Spleen (tissue), 7 donors: ENCODE data around the gene HGD.

Source experiments
- CTCF ChIP-seq, 11 experiments: fragments of 200-600 bp in 7 of 11; fragments of 450-650 bp in 4 of 11; sonication (generic) in 4 of 11; IDR thresholded peaks in 8 of 11; conservative IDR thresholded peaks in 3 of 11; 1 replicate in 7 of 11; 2 replicates in 4 of 11; pipeline versions ENCODE4 v1.4.0 to v1.8.0; 2016 to 2021; ENCODE audit warnings: antibody characterized with exemption in 11 of 11, inconsistent platforms in 4 of 11, mild to moderate bottlenecking in 1 of 11
- POLR2A ChIP-seq, 3 donors: fragments of 450-650 bp; IDR thresholded peaks; one replicate each; pipeline ENCODE4 v1.5.1; 2017; ENCODE audit warnings: antibody characterized with exemption in 3 of 3, mild to moderate bottlenecking in 1 of 3
- POLR2AphosphoS5 ChIP-seq, 3 donors: sonication (generic); formaldehyde crosslinking; IDR thresholded peaks; one replicate each; pipeline ENCODE4 v1.5.1; 2017; ENCODE audit warnings: antibody characterized with exemption in 3 of 3
- donor health status: DM: no; HTN: no; CAD: no; lungs with moderate emphysema.
- donor health status: DM: no; HTN: no; CAD: no.
- donor health status: DM: no; HTN: no; CAD: no.

GRCh38 chr3:120678331-120678947 lies 3.6 kb downstream of the HGD start:
- TF ChIP-seq POLR2AphosphoS5 (IDR thresholded peaks at IDR 0.05) (peak in 1 of 3 donors; percentile 70), CTCF (IDR thresholded peaks at IDR 0.05 in 8 of 11, conservative IDR thresholded peaks at IDR 0.05 in 3 of 11) (no peak), POLR2A (IDR thresholded peaks at IDR 0.05) (peak in 1 of 3 donors; percentile 32)
